ENCODE data around the gene FEZF1.

The FEZF1 gene

DNA sequence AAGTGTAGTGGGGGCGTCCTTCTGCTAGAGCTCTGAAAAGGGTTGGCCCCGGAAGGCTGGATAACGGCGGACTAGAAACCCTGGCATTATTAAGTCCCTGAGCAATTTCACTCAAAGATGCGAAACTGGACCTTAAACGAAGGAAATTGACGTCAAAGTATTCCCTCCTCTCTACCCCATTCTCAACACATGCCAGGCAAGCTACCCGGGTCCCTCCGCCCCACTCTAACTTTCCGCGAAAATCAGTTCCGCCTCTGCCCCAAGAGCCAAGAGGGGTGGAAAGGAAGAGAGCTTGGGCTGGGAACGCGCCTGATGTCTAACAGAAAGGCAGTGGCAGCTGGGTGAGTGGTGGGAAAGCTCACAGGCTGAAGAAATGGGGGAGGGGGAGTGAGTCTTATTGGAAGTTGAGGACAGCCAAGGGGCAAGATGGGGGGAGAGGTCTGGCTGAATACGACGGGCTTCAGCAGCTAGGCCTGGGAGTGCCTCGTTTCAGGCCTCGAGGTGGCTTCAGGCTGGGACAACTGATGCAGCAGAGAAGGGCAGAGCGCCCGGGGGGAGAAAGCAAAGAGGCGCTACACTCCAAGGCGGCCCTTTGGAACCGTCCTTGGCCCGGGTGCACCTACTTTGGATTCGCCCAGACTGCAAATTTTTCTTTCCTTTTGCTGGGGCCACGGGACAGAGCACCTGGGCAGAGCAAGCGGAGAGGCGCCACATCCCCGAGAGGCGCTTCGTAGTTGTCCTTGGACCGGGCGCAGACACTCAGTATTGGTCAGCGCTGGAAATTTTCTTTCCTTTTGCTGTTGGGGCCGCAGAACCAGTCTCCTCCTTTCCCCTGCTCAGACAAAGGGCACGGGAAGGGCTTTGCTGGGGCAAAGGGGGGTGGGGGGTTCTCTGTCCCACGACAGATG, 2.0 kb upstream of the FEZF1 start:
- Histone ChIP-seq H4K20me1 (ENCODE audit: control insufficient read depth, insufficient read depth, low read depth, low read length) (no peaks in the 10 kb centered on the region), H3K9me2 (replicated peaks; ENCODE audit: control insufficient read depth, low read length) (no peaks in the 10 kb centered on the region), H3K36me3 (ENCODE audit: control insufficient read depth, low read length) (no peaks in the 10 kb centered on the region), H3K27ac (ENCODE audit: low read depth, low read length) (no peak overlapping the region), H3K4me2 (ENCODE audit: low read length) (no peak overlapping the region), H3K79me2 (ENCODE audit: control insufficient read depth, low read length) (no peaks in the 10 kb centered on the region), H3F3A (ENCODE audit: control insufficient read depth, insufficient read depth) (no peaks in the 10 kb centered on the region), H3K27me3 (ENCODE audit: control insufficient read depth, low read length) (peaks cover 2% of the 10 kb centered on the region; the same call in 1 of the 2 replicates), H3K4me1 (ENCODE audit: control insufficient read depth, low read length) (no peaks in the 10 kb centered on the region), H3K4me3 (ENCODE audit: low read length) (no peak overlapping the region), H3K9me3 (ENCODE audit: control insufficient read depth, insufficient read depth, low read length) (peaks cover 15% of the 10 kb centered on the region; the same call in 1 of the 2 replicates)
- no peak for TF ChIP-seq EZH2phosphoT487 (IDR thresholded peaks at IDR 0.05; ENCODE audit: borderline replicate concordance, low read length)
- TF ChIP-seq, protein P1, sequence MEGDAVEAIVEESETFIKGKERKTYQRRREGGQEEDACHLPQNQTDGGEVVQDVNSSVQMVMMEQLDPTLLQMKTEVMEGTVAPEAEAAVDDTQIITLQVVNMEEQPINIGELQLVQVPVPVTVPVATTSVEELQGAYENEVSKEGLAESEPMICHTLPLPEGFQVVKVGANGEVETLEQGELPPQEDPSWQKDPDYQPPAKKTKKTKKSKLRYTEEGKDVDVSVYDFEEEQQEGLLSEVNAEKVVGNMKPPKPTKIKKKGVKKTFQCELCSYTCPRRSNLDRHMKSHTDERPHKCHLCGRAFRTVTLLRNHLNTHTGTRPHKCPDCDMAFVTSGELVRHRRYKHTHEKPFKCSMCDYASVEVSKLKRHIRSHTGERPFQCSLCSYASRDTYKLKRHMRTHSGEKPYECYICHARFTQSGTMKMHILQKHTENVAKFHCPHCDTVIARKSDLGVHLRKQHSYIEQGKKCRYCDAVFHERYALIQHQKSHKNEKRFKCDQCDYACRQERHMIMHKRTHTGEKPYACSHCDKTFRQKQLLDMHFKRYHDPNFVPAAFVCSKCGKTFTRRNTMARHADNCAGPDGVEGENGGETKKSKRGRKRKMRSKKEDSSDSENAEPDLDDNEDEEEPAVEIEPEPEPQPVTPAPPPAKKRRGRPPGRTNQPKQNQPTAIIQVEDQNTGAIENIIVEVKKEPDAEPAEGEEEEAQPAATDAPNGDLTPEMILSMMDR (IDR thresholded peaks at IDR 0.05; ENCODE audit: low read depth, low read length, poor library complexity, severe bottlenecking) = no peak

DNA sequence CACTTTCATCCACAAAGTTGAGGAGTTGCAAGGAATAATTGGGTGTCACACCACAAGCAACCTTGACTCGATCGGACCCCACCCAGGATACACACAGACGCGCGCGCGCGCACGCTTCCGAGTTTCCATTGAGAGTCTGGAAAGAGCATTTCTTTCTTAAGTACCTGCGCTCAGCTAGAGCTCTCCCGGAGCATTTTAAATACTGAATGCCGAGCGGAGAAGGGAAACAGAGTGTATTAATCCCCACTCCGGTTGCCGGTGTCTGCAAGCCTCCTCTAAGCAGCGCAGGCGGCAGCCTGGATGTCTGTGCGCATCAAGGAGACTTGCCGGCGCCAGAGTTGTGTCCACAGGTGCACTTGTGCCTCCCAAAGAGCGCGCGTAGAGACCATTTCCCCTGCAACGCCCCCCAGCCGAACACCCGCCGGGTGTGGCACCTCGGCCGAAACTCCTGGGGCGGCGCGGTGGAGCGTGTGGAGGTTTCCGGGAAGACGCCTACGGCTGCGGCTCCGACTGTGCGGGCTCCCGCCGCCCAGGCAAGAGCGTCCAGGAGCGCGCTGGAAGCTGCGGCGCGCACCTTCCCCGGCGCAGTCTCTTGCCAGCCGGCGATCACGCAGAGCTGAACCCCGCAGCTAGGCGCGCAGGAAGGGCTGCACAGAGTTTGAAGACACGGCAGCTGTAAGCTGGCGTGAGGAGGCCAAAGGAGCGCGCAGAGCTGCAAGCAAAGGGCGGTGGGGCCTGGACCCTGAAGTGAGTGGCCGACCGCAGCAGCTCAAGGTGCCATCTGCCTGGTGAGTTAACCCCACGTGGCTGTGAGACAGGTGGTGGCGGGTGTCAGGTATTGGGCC, 1.1 kb upstream of the FEZF1 start:
- Histone ChIP-seq H3K4me3 (ENCODE audit: low read length) (no peak overlapping the region), H3K9me2 (replicated peaks; ENCODE audit: control insufficient read depth, low read length) (no peaks in the 10 kb centered on the region), H3K36me3 (ENCODE audit: control insufficient read depth, low read length) (no peaks in the 10 kb centered on the region), H3F3A (ENCODE audit: control insufficient read depth, insufficient read depth) (no peaks in the 10 kb centered on the region), H3K79me2 (ENCODE audit: control insufficient read depth, low read length) (no peaks in the 10 kb centered on the region), H3K4me1 (ENCODE audit: control insufficient read depth, low read length) (no peaks in the 10 kb centered on the region), H3K27me3 (ENCODE audit: control insufficient read depth, low read length) (peaks cover 2% of the 10 kb centered on the region; the same call in 1 of the 2 replicates), H3K9me3 (ENCODE audit: control insufficient read depth, insufficient read depth, low read length) (peaks cover 17% of the 10 kb centered on the region; the same call in 1 of the 2 replicates), H3K27ac (ENCODE audit: low read depth, low read length) (no peak overlapping the region), H3K4me2 (ENCODE audit: low read length) (no peak overlapping the region), H4K20me1 (ENCODE audit: control insufficient read depth, insufficient read depth, low read depth, low read length) (no peaks in the 10 kb centered on the region)
- TF ChIP-seq, protein P1 (IDR thresholded peaks at IDR 0.05; ENCODE audit: low read depth, low read length, poor library complexity, severe bottlenecking) = no peak

DNA sequence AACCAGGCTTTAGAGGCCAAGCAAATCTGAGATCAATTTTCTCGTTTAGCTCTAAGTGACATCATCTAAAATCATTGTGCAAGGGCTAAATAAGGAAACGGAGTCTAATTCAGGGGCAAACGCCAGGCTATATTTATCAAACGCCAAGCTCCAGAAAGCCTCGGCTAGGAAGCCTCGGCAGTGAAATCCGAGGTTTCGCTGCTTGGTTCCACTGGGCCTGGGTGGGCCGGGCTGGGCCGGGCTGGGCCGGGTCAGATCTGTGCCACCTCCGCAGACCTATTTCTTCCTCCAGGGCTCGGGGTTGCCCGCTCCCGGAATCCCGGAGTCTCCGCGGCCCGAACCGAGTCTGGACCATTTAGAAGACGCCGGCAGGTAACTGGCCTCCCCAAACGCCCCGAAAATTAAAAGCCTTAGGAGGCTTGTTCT, 459 bp upstream of the FEZF1 start:
- no peaks in the 10 kb centered on the region for H4K20me1 ChIP-seq (ENCODE audit: control insufficient read depth, insufficient read depth, low read depth, low read length)
- peaks cover 2% of the 10 kb centered on the region; the same call in 1 of the 2 replicates for H3K27me3 ChIP-seq (ENCODE audit: control insufficient read depth, low read length)
- H3K4me1 ChIP-seq (ENCODE audit: control insufficient read depth, low read length) = no peaks in the 10 kb centered on the region
- no peak overlapping the region for H3K4me3 ChIP-seq (ENCODE audit: low read length)
- no peak overlapping the region for H3K4me2 ChIP-seq (ENCODE audit: low read length)
- peaks cover 18% of the 10 kb centered on the region; the same call in 1 of the 2 replicates for H3K9me3 ChIP-seq (ENCODE audit: control insufficient read depth, insufficient read depth, low read length)
- no peaks in the 10 kb centered on the region for H3F3A ChIP-seq (ENCODE audit: control insufficient read depth, insufficient read depth)
- H3K27ac ChIP-seq (ENCODE audit: low read depth, low read length) = no peak overlapping the region
- no peaks in the 10 kb centered on the region for H3K9me2 ChIP-seq (replicated peaks; ENCODE audit: control insufficient read depth, low read length)
- no peak for TF ChIP-seq EZH2phosphoT487 (IDR thresholded peaks at IDR 0.05; ENCODE audit: borderline replicate concordance, low read length)
- TF ChIP-seq, protein P1 (IDR thresholded peaks at IDR 0.05; ENCODE audit: low read depth, low read length, poor library complexity, severe bottlenecking) = no peak
- no peaks in the 10 kb centered on the region for H3K79me2 ChIP-seq (ENCODE audit: control insufficient read depth, low read length)
- no peaks in the 10 kb centered on the region for H3K36me3 ChIP-seq (ENCODE audit: control insufficient read depth, low read length)
